ENCODE data around the gene DNAH3. TPM values are rescaled to one million over a fixed set of nuclear protein-coding genes. Genes with fewer than 3 reads are reported as not detected.

DNAH3 gene
- polyA plus RNA-seq, 2 of the 4 experiments (the other 2 are of a cell fraction) = 0.37 to 0.81 TPM

DNA sequence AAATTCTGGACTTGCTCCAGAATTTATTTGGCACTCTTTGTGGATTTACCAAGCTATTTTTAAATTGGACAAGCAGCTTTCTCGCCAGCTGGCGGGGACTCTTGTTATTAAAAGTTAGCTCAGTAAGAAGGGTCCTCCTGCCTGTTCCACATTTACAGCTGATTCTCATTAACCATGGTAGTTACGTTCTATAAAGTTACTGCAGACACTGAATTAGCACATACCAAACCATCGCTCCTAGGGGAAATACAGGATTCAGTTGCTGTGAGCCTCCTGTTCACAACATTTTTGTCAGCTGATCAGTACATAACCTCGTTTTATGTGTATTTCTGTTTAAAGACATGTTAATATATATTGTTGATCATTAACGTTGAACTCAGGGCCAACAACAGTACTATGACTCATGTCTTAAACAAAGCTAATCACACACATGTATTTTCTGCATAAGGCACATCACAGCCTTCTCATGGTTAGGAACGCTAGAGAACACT lies 12.1 kb upstream of the DNAH3 start:
- Histone ChIP-seq H3K9me3 (no peaks in the 10 kb centered on the region), H3K4me2 (no peak overlapping the region), H3K4me1 (peaks cover 31% of the 10 kb centered on the region; the same call in 2 of the 3 replicates), H3K4me3 (no peak overlapping the region), H3K27ac (no peak overlapping the region)
- FAIRE-seq (no peak), ATAC-seq (no peak), DNase-seq (ENCODE audit: low read depth in 1 of 2, low spot score in 1 of 2) (no peak)
- 60% methylated on average over 7 of the region's 7 CpGs for WGBS (ENCODE audit: missing lambda C conversion rate)
- TF ChIP-seq EP300 (IDR thresholded peaks at IDR 0.05) (no peak), CHD4 (IDR thresholded peaks at IDR 0.05; ENCODE audit: borderline replicate concordance) (no peak), FOSL2 (IDR thresholded peaks at IDR 0.05) (no peak), FOSL2 (CRISPR knock-in tag; IDR thresholded peaks at IDR 0.05) (peak; percentile 21; the same call in 1 of the 2 replicates)
- ChIA-PET POLR2A (interaction anchor here (1.2 kb wide), 1 partner anchor 138 kb away, joined by 3 read pairs; no protein-coding TSS in a partner anchor), CTCF (interaction anchor here (0.5 to 10.8 kb wide), 4 partner anchors 24 to 1156 kb away, joined by 3 to 141 read pairs (median 4); no protein-coding TSS in a partner anchor)

DNA sequence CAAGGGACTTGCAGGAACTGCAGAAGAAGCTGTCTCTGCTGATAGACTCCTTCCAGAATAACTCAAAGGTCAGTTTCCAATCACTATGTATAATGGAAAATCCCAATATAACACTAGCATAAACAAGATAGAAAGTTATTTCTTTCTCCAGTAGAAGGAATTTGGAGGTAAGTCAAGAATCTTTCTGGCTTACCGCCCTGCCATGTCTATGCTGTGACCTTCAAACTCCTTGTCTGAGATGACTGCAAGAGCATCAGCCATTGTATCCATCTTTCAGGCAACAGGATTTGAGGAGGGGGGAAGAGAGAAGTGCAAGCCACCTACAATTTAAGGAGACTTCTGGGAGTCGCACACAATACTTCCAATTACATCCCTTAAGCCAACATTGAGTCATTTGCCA lies 10.6 kb upstream of the DNAH3 start:
- H3K9me3 ChIP-seq = no peaks in the 10 kb centered on the region
- DNase-seq (ENCODE audit: low read depth in 1 of 2, low spot score in 1 of 2) (no peak), FAIRE-seq (no peak), ATAC-seq (no peak)
- 78% methylated on average over 2 of the region's 2 CpGs for WGBS (ENCODE audit: missing lambda C conversion rate)
- CTCF ChIA-PET = interaction anchor here (1.3 to 10.8 kb wide), 2 partner anchors 28 to 141 kb away, joined by 5 to 141 read pairs; no protein-coding TSS in a partner anchor
- POLR2A ChIA-PET = no interaction called here
- H3K4me3 ChIP-seq = no peak overlapping the region
- H3K27ac ChIP-seq = no peak overlapping the region
- H3K4me2 ChIP-seq = no peak overlapping the region
- peaks cover 25% of the 10 kb centered on the region; the same call in 2 of the 3 replicates for H3K4me1 ChIP-seq
- TF ChIP-seq JUNB (IDR thresholded peaks at IDR 0.05) (no peak), ZSCAN20 (CRISPR knock-in tag; IDR thresholded peaks at IDR 0.05) (no peak), RARB (CRISPR knock-in tag; IDR thresholded peaks at IDR 0.05) (no peak), TFCP2L1 (CRISPR knock-in tag; IDR thresholded peaks at IDR 0.05) (no peak), TP53 (CRISPR knock-in tag; IDR thresholded peaks at IDR 0.05) (no peak), SMC3 (IDR thresholded peaks at IDR 0.05) (no peak), CEBPB (IDR thresholded peaks at IDR 0.05) (no peak), HEYL (CRISPR knock-in tag; IDR thresholded peaks at IDR 0.05) (no peak), CBX8 (IDR thresholded peaks at IDR 0.05) (no peak), MYC (IDR thresholded peaks at IDR 0.05; ENCODE audit: borderline replicate concordance, low read length) (no peak), ZNF302 (CRISPR knock-in tag; IDR thresholded peaks at IDR 0.05) (no peak), HOXA7 (CRISPR knock-in tag; IDR thresholded peaks at IDR 0.05) (no peak)
- TF ChIP-seq, protein P1, sequence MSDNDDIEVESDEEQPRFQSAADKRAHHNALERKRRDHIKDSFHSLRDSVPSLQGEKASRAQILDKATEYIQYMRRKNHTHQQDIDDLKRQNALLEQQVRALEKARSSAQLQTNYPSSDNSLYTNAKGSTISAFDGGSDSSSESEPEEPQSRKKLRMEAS (IDR thresholded peaks at IDR 0.05) = no peak
- TF ChIP-seq, protein P2, sequence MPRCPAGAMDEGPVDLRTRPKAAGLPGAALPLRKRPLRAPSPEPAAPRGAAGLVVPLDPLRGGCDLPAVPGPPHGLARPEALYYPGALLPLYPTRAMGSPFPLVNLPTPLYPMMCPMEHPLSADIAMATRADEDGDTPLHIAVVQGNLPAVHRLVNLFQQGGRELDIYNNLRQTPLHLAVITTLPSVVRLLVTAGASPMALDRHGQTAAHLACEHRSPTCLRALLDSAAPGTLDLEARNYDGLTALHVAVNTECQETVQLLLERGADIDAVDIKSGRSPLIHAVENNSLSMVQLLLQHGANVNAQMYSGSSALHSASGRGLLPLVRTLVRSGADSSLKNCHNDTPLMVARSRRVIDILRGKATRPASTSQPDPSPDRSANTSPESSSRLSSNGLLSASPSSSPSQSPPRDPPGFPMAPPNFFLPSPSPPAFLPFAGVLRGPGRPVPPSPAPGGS (IDR thresholded peaks at IDR 0.05) = no peak
- TF ChIP-seq, protein P3, sequence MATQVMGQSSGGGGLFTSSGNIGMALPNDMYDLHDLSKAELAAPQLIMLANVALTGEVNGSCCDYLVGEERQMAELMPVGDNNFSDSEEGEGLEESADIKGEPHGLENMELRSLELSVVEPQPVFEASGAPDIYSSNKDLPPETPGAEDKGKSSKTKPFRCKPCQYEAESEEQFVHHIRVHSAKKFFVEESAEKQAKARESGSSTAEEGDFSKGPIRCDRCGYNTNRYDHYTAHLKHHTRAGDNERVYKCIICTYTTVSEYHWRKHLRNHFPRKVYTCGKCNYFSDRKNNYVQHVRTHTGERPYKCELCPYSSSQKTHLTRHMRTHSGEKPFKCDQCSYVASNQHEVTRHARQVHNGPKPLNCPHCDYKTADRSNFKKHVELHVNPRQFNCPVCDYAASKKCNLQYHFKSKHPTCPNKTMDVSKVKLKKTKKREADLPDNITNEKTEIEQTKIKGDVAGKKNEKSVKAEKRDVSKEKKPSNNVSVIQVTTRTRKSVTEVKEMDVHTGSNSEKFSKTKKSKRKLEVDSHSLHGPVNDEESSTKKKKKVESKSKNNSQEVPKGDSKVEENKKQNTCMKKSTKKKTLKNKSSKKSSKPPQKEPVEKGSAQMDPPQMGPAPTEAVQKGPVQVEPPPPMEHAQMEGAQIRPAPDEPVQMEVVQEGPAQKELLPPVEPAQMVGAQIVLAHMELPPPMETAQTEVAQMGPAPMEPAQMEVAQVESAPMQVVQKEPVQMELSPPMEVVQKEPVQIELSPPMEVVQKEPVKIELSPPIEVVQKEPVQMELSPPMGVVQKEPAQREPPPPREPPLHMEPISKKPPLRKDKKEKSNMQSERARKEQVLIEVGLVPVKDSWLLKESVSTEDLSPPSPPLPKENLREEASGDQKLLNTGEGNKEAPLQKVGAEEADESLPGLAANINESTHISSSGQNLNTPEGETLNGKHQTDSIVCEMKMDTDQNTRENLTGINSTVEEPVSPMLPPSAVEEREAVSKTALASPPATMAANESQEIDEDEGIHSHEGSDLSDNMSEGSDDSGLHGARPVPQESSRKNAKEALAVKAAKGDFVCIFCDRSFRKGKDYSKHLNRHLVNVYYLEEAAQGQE (IDR thresholded peaks at IDR 0.05) = no peak
- TF ChIP-seq, protein P4, sequence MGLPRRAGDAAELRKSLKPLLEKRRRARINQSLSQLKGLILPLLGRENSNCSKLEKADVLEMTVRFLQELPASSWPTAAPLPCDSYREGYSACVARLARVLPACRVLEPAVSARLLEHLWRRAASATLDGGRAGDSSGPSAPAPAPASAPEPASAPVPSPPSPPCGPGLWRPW (IDR thresholded peaks at IDR 0.05) = no peak
- TF ChIP-seq, protein P5, sequence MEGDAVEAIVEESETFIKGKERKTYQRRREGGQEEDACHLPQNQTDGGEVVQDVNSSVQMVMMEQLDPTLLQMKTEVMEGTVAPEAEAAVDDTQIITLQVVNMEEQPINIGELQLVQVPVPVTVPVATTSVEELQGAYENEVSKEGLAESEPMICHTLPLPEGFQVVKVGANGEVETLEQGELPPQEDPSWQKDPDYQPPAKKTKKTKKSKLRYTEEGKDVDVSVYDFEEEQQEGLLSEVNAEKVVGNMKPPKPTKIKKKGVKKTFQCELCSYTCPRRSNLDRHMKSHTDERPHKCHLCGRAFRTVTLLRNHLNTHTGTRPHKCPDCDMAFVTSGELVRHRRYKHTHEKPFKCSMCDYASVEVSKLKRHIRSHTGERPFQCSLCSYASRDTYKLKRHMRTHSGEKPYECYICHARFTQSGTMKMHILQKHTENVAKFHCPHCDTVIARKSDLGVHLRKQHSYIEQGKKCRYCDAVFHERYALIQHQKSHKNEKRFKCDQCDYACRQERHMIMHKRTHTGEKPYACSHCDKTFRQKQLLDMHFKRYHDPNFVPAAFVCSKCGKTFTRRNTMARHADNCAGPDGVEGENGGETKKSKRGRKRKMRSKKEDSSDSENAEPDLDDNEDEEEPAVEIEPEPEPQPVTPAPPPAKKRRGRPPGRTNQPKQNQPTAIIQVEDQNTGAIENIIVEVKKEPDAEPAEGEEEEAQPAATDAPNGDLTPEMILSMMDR (IDR thresholded peaks at IDR 0.05) = no peak
- TF ChIP-seq, protein P6, sequence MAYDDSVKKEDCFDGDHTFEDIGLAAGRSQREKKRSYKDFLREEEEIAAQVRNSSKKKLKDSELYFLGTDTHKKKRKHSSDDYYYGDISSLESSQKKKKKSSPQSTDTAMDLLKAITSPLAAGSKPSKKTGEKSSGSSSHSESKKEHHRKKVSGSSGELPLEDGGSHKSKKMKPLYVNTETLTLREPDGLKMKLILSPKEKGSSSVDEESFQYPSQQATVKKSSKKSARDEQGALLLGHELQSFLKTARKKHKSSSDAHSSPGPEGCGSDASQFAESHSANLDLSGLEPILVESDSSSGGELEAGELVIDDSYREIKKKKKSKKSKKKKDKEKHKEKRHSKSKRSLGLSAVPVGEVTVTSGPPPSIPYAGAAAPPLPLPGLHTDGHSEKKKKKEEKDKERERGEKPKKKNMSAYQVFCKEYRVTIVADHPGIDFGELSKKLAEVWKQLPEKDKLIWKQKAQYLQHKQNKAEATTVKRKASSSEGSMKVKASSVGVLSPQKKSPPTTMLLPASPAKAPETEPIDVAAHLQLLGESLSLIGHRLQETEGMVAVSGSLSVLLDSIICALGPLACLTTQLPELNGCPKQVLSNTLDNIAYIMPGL (CRISPR knock-in tag; IDR thresholded peaks at IDR 0.05; ENCODE audit: borderline replicate concordance) = no peak
